OCI-LY3 (cell line): ENCODE results near the gene PRR23E.

Source experiments
- H2AFZ ChIP-seq: fragments of 200-600, 300-600 bp; shearing (Covaris generic); 2 replicates; pipeline ENCODE4 v1.6.0; 2014; ENCODE audit warnings: antibody characterized with exemption, low read depth, low read length
- H3K27ac ChIP-seq: fragments of 200-600, 300-600 bp; sonication (generic); 2 replicates; pipeline ENCODE4 v1.5.1; 2014; ENCODE audit warnings: mild to moderate bottlenecking, low read length, moderate library complexity, mixed read lengths
- H3K27me3 ChIP-seq: fragments of 200-600, 300-600 bp; sonication (generic); 2 replicates; pipeline ENCODE4 v1.6.1; 2014; ENCODE audit warnings: low read depth, low read length, mixed read lengths
- H3K36me3 ChIP-seq: fragments of 200-600, 300-600 bp; sonication (generic); replicated peaks from 2 replicates; pipeline ENCODE3; 2014; ENCODE audit warnings: low read depth, low read length, mixed read lengths
- H3K4me1 ChIP-seq: fragments of 300-600, 200-600 bp; sonication (generic); 2 replicates; pipeline ENCODE4 v1.6.1; 2014; ENCODE audit warnings: low read length, mixed read lengths
- H3K4me2 ChIP-seq: fragments of 200-600, 300-600 bp; sonication (generic); 2 replicates; pipeline ENCODE4 v1.6.1; 2014; ENCODE audit warnings: low read length, mixed read lengths
- H3K4me3 ChIP-seq: fragments of 300-600, 200-600 bp; sonication (generic); 2 replicates; pipeline ENCODE4 v1.5.1; 2014; ENCODE audit warnings: antibody characterized with exemption, mild to moderate bottlenecking, low read length, moderate library complexity
- H3K79me2 ChIP-seq: fragments of 300-600, 200-600 bp; shearing (Covaris generic); 2 replicates; pipeline ENCODE4 v1.6.1; 2014; ENCODE audit warnings: mild to moderate bottlenecking, low read length, mixed read lengths
- H3K9ac ChIP-seq: fragments of 300-600, 200-600 bp; shearing (Covaris generic); 2 replicates; pipeline ENCODE4 v1.6.0; 2014; ENCODE audit warnings: mild to moderate bottlenecking, low read length, moderate library complexity
- H3K9me3 ChIP-seq: fragments of 200-600, 300-600 bp; shearing (Covaris generic); 2 replicates; pipeline ENCODE4 v1.6.1; 2014; ENCODE audit warnings: low read length, mixed read lengths; ENCODE audit not compliant: insufficient read depth
- H4K20me1 ChIP-seq: fragments of 200-600, 300-600 bp; sonication (generic); 2 replicates; pipeline ENCODE4 v1.6.1; 2016; ENCODE audit warnings: low read length, mixed read lengths; ENCODE audit not compliant: insufficient read depth
- EZH2phosphoT487 ChIP-seq: fragments of 200-600 bp; shearing (Covaris generic); IDR thresholded peaks from 2 replicates; pipeline ENCODE4 v1.6.1; 2018; ENCODE audit warnings: antibody characterized with exemption, mixed run types, low read depth
- TF ChIP-seq, protein P1 (sequence below): fragments of 200-600, 300-600 bp; sonication (generic); IDR thresholded peaks from 2 replicates; pipeline ENCODE4 v1.5.1; 2014; ENCODE audit warnings: antibody characterized with exemption, low read length, low read depth

PRR23E gene

DNA sequence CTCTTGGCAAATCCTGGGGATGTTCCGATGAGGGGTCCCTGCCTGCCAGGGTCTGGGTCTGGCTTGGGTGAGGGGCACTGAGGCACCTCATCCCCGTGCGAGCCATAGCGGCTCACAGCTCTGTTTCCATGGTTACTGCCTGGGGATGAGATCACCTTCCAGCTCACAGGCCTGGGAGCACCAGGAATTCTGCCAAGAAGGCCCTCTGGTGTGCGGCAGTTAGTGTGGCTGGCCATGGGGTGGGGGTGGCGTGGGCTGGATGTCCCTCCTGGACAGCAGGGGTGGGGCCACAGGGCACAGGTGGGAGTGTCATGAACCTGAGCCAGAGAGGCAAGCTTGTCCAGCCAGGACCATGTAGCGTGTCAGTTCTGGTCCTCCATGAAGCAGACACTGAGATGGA lies 22.1 kb upstream of the PRR23E start:
- H3K4me1 ChIP-seq: peaks cover 6% of the 10 kb centered on the region
- no peaks in the 10 kb centered on the region for H4K20me1 ChIP-seq
- no peak overlapping the region for H3K9ac ChIP-seq
- H2AFZ ChIP-seq: no peak overlapping the region
- H3K27ac ChIP-seq: no peak overlapping the region
- no peak overlapping the region for H3K4me3 ChIP-seq
- H3K36me3 ChIP-seq: no peaks in the 10 kb centered on the region
- no peaks in the 10 kb centered on the region for H3K9me3 ChIP-seq
- TF ChIP-seq, protein P1, sequence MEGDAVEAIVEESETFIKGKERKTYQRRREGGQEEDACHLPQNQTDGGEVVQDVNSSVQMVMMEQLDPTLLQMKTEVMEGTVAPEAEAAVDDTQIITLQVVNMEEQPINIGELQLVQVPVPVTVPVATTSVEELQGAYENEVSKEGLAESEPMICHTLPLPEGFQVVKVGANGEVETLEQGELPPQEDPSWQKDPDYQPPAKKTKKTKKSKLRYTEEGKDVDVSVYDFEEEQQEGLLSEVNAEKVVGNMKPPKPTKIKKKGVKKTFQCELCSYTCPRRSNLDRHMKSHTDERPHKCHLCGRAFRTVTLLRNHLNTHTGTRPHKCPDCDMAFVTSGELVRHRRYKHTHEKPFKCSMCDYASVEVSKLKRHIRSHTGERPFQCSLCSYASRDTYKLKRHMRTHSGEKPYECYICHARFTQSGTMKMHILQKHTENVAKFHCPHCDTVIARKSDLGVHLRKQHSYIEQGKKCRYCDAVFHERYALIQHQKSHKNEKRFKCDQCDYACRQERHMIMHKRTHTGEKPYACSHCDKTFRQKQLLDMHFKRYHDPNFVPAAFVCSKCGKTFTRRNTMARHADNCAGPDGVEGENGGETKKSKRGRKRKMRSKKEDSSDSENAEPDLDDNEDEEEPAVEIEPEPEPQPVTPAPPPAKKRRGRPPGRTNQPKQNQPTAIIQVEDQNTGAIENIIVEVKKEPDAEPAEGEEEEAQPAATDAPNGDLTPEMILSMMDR: no peak
- no peak for TF ChIP-seq EZH2phosphoT487
- no peak overlapping the region for H3K4me2 ChIP-seq
- H3K79me2 ChIP-seq: no peaks in the 10 kb centered on the region
- H3K27me3 ChIP-seq: peaks cover 35% of the 10 kb centered on the region; the same call in 1 of the 2 replicates

- Histone ChIP-seq H3K79me2 (no peaks in the 10 kb centered on the region), H3K27me3 (peaks cover 35% of the 10 kb centered on the region; the same call in 1 of the 2 replicates), H3K36me3 (no peaks in the 10 kb centered on the region), H3K9me3 (no peaks in the 10 kb centered on the region), H3K4me2 (no peak overlapping the region), H4K20me1 (no peaks in the 10 kb centered on the region), H3K4me1 (peaks cover 6% of the 10 kb centered on the region), H3K4me3 (no peak overlapping the region), H3K9ac (no peak overlapping the region), H3K27ac (no peak overlapping the region), H2AFZ (no peak overlapping the region)
- TF ChIP-seq, protein P1: no peak
- no peak for TF ChIP-seq EZH2phosphoT487
Measured at GRCh38 chr3:127171320-127171719, 21.6 kb upstream of the PRR23E start.

DNA sequence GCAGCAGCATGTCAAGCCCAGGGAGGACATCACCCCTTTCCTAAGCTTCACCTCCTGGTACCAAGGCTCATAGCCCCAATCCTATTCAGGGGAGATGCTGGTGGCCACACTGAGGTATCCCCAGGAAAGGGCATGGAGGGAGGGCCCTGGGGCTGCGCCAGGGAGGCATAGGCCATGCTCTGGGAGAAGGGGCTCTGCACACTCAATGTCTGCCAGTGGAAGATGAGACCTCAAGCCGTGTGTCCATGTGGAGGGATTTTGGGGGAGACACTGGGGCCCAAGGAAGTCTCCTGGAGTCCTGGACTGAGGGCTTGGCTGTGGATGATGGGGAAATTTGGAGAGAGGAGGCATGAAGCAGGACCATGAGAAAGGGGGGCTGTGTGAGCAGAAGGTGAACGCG lies 21.2 kb upstream of the PRR23E start:
- Histone ChIP-seq H3K4me1 (peaks cover 6% of the 10 kb centered on the region), H2AFZ (no peak overlapping the region), H3K9me3 (no peaks in the 10 kb centered on the region), H3K4me2 (no peak overlapping the region), H3K27me3 (peaks cover 35% of the 10 kb centered on the region; the same call in 1 of the 2 replicates), H3K36me3 (no peaks in the 10 kb centered on the region), H3K9ac (no peak overlapping the region), H3K79me2 (no peaks in the 10 kb centered on the region), H4K20me1 (no peaks in the 10 kb centered on the region), H3K27ac (no peak overlapping the region), H3K4me3 (no peak overlapping the region)
- TF ChIP-seq EZH2phosphoT487: no peak
- TF ChIP-seq, protein P1: no peak

DNA sequence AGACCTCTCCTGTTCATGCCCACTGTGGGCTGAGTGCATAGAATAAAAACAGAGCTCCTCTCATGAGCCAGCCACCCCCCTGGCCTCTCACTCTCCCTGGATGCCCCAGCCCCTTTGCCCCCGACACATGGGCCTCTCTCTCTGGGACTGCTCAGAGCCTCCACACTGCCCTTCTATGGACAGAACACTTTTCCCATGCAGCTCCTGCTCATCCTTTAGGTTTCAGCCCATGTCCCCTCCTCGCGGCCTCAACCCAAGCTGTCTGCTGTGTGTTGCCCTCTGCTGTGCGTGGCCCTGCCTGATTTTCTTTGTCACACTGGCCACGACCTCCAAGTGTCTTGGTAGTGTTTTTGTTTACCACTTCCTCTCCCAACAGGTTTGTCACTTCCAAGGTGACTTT lies 20.7 kb upstream of the PRR23E start:
- Histone ChIP-seq H3K36me3 (no peaks in the 10 kb centered on the region), H4K20me1 (no peaks in the 10 kb centered on the region), H3K9me3 (no peaks in the 10 kb centered on the region), H3K4me3 (no peak overlapping the region), H2AFZ (no peak overlapping the region), H3K27ac (no peak overlapping the region), H3K27me3 (peaks cover 34% of the 10 kb centered on the region; the same call in 1 of the 2 replicates), H3K9ac (no peak overlapping the region), H3K79me2 (no peaks in the 10 kb centered on the region), H3K4me2 (no peak overlapping the region), H3K4me1 (peaks cover 5% of the 10 kb centered on the region)
- TF ChIP-seq, protein P1: no peak
- no peak for TF ChIP-seq EZH2phosphoT487
